ENCODE measurements around the gene GPX4.

The GPX4 gene

GRCh38 chr19:1117654-1118053 lies 13.9 kb downstream of the GPX4 start:
- DNase-seq (ENCODE audit: low spot score) = no peak
- in situ Hi-C loops (cut with MboI; ENCODE audit: low sequenced_read_pairs, unreplicated experiment) = no loop called here
- TF ChIP-seq, protein P1, sequence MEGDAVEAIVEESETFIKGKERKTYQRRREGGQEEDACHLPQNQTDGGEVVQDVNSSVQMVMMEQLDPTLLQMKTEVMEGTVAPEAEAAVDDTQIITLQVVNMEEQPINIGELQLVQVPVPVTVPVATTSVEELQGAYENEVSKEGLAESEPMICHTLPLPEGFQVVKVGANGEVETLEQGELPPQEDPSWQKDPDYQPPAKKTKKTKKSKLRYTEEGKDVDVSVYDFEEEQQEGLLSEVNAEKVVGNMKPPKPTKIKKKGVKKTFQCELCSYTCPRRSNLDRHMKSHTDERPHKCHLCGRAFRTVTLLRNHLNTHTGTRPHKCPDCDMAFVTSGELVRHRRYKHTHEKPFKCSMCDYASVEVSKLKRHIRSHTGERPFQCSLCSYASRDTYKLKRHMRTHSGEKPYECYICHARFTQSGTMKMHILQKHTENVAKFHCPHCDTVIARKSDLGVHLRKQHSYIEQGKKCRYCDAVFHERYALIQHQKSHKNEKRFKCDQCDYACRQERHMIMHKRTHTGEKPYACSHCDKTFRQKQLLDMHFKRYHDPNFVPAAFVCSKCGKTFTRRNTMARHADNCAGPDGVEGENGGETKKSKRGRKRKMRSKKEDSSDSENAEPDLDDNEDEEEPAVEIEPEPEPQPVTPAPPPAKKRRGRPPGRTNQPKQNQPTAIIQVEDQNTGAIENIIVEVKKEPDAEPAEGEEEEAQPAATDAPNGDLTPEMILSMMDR (IDR thresholded peaks at IDR 0.05; ENCODE audit: borderline replicate concordance, control extremely low read depth, extremely low read depth, insufficient read depth, missing control alignments) = no peak

GRCh38 chr19:1118999-1119398 lies 15.2 kb downstream of the GPX4 start:
- no peak for DNase-seq (ENCODE audit: low spot score)
- TF ChIP-seq, protein P1 (IDR thresholded peaks at IDR 0.05; ENCODE audit: borderline replicate concordance, control extremely low read depth, extremely low read depth, insufficient read depth, missing control alignments) = no peak
- in situ Hi-C loops (cut with MboI; ENCODE audit: low sequenced_read_pairs, unreplicated experiment) = no loop called here

DNA sequence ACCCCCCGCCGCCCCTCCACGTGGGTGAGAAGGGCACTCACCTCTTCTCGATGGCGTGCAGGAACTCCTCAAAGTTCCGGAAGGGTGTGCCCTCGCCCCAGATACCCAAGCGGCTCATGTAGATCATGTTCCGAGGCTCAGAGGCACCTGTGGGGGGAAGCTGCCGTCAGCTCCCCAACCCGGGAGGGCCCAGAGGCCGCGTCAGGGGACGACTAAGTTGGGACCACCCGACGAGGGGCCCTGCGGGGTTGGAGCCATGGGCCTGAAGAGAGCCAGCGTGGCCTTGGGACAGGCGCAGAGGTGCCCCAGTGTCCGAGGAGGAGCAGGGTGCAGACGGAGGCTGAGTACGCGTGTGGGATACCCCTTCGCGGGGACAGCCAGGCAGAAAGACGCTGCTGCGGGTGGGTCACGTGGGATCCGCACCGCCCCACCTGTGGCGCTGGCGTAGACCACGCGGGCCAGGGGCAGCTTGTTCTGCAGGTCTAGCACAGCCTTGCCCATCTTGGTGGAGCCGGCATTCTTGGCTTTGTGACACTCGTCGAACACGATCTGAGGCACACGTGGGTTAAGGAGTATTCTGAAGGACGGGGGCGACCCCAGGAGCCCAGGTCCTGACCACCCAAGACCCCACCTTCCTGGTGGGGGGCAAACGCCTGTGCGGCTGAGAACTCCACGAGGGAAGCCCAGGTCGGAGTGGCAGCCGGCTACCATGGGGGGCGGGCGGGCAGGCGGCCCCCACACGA lies 15.9 kb downstream of the GPX4 start:
- in situ Hi-C loops (cut with MboI; ENCODE audit: low sequenced_read_pairs, unreplicated experiment) = no loop called here
- no peak for DNase-seq (ENCODE audit: low spot score)
- TF ChIP-seq, protein P1 (IDR thresholded peaks at IDR 0.05; ENCODE audit: borderline replicate concordance, control extremely low read depth, extremely low read depth, insufficient read depth, missing control alignments) = no peak

DNA sequence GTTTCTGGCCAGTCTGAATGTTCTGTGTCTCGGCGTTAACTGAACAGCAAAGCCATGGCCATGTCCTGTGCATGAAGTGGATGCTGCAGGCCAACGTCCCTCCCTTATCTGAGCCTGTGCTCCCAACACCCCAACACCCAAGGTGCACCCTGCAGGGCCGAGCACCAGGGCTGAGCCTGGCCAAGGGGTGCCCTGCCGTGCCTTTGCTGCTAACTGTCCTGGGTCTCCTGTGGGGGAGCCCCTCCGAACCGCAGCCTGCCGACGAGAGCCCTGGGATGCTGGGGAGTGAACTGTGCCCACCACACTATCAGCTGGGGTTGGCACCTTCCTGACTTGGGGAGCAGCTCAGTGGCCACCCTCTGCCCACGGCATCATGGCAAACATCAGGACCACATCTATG lies 17.6 kb downstream of the GPX4 start:
- in situ Hi-C loops (cut with MboI; ENCODE audit: low sequenced_read_pairs, unreplicated experiment) = no loop called here
- TF ChIP-seq, protein P1 (IDR thresholded peaks at IDR 0.05; ENCODE audit: borderline replicate concordance, control extremely low read depth, extremely low read depth, insufficient read depth, missing control alignments) = no peak
- DNase-seq (ENCODE audit: low spot score) = no peak

GRCh38 chr19:1122021-1122971 lies 18.5 kb downstream of the GPX4 start:
- in situ Hi-C loops (cut with MboI; ENCODE audit: low sequenced_read_pairs, unreplicated experiment) = no loop called here
- TF ChIP-seq, protein P1 (IDR thresholded peaks at IDR 0.05; ENCODE audit: borderline replicate concordance, control extremely low read depth, extremely low read depth, insufficient read depth, missing control alignments) = no peak
- DNase-seq (ENCODE audit: low spot score) = no peak

DNA sequence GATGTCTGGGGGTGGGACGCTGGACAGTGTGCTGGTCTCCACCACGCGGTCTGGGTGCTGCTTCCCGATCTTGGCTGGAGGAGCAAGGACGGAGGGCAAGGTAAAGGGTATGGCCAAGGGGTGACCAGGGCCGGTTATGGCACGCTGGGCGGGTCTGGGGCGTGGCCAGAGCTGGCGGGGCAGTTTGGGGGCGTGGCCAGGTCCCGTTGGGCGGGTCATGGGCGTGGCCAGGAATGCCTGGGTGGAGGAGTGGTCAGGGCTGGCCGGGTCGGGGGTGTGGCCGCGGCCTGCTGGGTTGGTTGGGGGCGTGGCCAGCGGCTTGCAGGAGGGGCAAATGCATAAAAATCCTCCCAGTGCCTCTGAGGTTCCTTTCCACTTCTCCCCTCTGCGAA lies 19.2 kb downstream of the GPX4 start:
- in situ Hi-C loops (cut with MboI; ENCODE audit: low sequenced_read_pairs, unreplicated experiment) = no loop called here
- TF ChIP-seq, protein P1 (IDR thresholded peaks at IDR 0.05; ENCODE audit: borderline replicate concordance, control extremely low read depth, extremely low read depth, insufficient read depth, missing control alignments) = no peak
- DNase-seq (ENCODE audit: low spot score) = peak; percentile 96
